ENCODE results near the gene LGR5.

- TF ChIP-seq POLR2A (IDR thresholded peaks at IDR 0.05; ENCODE audit: low read length) (no peak), GATA1 (IDR thresholded peaks at IDR 0.05; ENCODE audit: low read depth, low read length) (no peak)
Measured at GRCh38 chr12:71456316-71456715, 16.7 kb downstream of the LGR5 start.

Data from erythroblast (primary cell).